Measurements from ENCODE around the gene PTPRN2.

Gene PTPRN2

GRCh38 chr7:157750291-157750690, 837.3 kb downstream of the PTPRN2 start:
- Histone ChIP-seq H4K91ac (ENCODE audit: low read depth, low read length, poor library complexity) (no peak overlapping the region), H3K27me3 (ENCODE audit: control insufficient read depth in 3 of 3, insufficient read depth in 3 of 3, low read depth in 1 of 3, low read length in 3 of 3) (no peaks in the 10 kb centered on the region), H4K8ac (ENCODE audit: low read depth, low read length) (no peak overlapping the region), H3K14ac (ENCODE audit: low read length) (peak overlapping the region; percentile 40), H2AK5ac (ENCODE audit: low read depth, low read length) (peak overlapping the region; percentile 58), H2BK5ac (ENCODE audit: low read length) (no peak overlapping the region), H3K27ac (replicated peaks; ENCODE audit: low read length) (no peak overlapping the region), H3K36me3 (replicated peaks in 1 of 2; ENCODE audit: control insufficient read depth in 2 of 2, insufficient read depth in 2 of 2, low read length in 2 of 2) (no peaks in the 10 kb centered on the region), H3K9ac (ENCODE audit: low read depth, low read length, poor library complexity) (no peak overlapping the region), H3K79me1 (ENCODE audit: low read depth, low read length) (no peaks in the 10 kb centered on the region), H2AFZ (ENCODE audit: low read length) (no peak overlapping the region), H3K4me1 (ENCODE audit: control insufficient read depth in 2 of 2, insufficient read depth in 1 of 2, low read depth in 1 of 2, low read length in 2 of 2) (no peaks in the 10 kb centered on the region), H3K4me3 (ENCODE audit: low read length in 2 of 2) (no peak overlapping the region), H3K23ac (ENCODE audit: low read depth, low read length, poor library complexity) (no peak overlapping the region), H3K9me3 (replicated peaks in 1 of 2; ENCODE audit: control insufficient read depth in 2 of 2, insufficient read depth in 1 of 2, low read depth in 1 of 2, low read length in 2 of 2) (peaks cover 0 to 13% of the 10 kb centered on the region in 2 donors), H2BK15ac (ENCODE audit: low read length) (peak overlapping the region; percentile 59), H2BK12ac (ENCODE audit: low read length) (no peak overlapping the region), H3K18ac (ENCODE audit: low read length) (peak overlapping the region; percentile 88), H2BK120ac (ENCODE audit: low read depth, low read length) (peak overlapping the region; percentile 50), H3K4me2 (ENCODE audit: insufficient read depth, low read length, poor library complexity, severe bottlenecking) (no peak overlapping the region), H3K4ac (ENCODE audit: low read length) (no peak overlapping the region)
- DNase-seq (ENCODE audit: low spot score): no peak
- no CpG with 5 or more reads among the region's 6 CpGs for WGBS, 2 donors (ENCODE audit: extremely low coverage in 2 of 2, insufficient read length in 2 of 2, insufficient replicate concordance in 1 of 2)

GRCh38 chr7:157745721-157746709, 841.6 kb downstream of the PTPRN2 start:
- no peak overlapping the region for H3K4me3 ChIP-seq (ENCODE audit: low read length in 2 of 2)
- H4K91ac ChIP-seq (ENCODE audit: low read depth, low read length, poor library complexity): no peak overlapping the region
- H2BK5ac ChIP-seq (ENCODE audit: low read length): no peak overlapping the region
- H3K4me2 ChIP-seq (ENCODE audit: insufficient read depth, low read length, poor library complexity, severe bottlenecking): no peak overlapping the region
- H2AFZ ChIP-seq (ENCODE audit: low read length): no peak overlapping the region
- H3K79me1 ChIP-seq (ENCODE audit: low read depth, low read length): no peaks in the 10 kb centered on the region
- no peak overlapping the region for H3K18ac ChIP-seq (ENCODE audit: low read length)
- H3K14ac ChIP-seq (ENCODE audit: low read length): no peak overlapping the region
- peaks cover 2 to 8% of the 10 kb centered on the region in 2 donors for H3K4me1 ChIP-seq (ENCODE audit: control insufficient read depth in 2 of 2, insufficient read depth in 1 of 2, low read depth in 1 of 2, low read length in 2 of 2)
- no peak overlapping the region for H3K4ac ChIP-seq (ENCODE audit: low read length)
- H2BK12ac ChIP-seq (ENCODE audit: low read length): no peak overlapping the region
- no peak overlapping the region for H3K23ac ChIP-seq (ENCODE audit: low read depth, low read length, poor library complexity)
- H3K9ac ChIP-seq (ENCODE audit: low read depth, low read length, poor library complexity): no peak overlapping the region
- no peak overlapping the region for H2BK120ac ChIP-seq (ENCODE audit: low read depth, low read length)
- H2BK15ac ChIP-seq (ENCODE audit: low read length): no peak overlapping the region
- no CpG with 5 or more reads among the region's 25 CpGs for WGBS, 2 donors (ENCODE audit: extremely low coverage in 2 of 2, insufficient read length in 2 of 2, insufficient replicate concordance in 1 of 2)
- no peak for DNase-seq (ENCODE audit: low spot score)
- H4K8ac ChIP-seq (ENCODE audit: low read depth, low read length): no peak overlapping the region
- H2AK5ac ChIP-seq (ENCODE audit: low read depth, low read length): peak overlapping the region; percentile 28
- no peaks in the 10 kb centered on the region for H3K36me3 ChIP-seq (replicated peaks in 1 of 2; ENCODE audit: control insufficient read depth in 2 of 2, insufficient read depth in 2 of 2, low read length in 2 of 2)
- H3K27ac ChIP-seq (replicated peaks; ENCODE audit: low read length): no peak overlapping the region
- no peaks in the 10 kb centered on the region for H3K27me3 ChIP-seq (ENCODE audit: control insufficient read depth in 3 of 3, insufficient read depth in 3 of 3, low read depth in 1 of 3, low read length in 3 of 3)
- peaks cover 0 to 4% of the 10 kb centered on the region in 2 donors for H3K9me3 ChIP-seq (replicated peaks in 1 of 2; ENCODE audit: control insufficient read depth in 2 of 2, insufficient read depth in 1 of 2, low read depth in 1 of 2, low read length in 2 of 2)

GRCh38 chr7:157744786-157745601, 842.6 kb downstream of the PTPRN2 start:
- H3K23ac ChIP-seq (ENCODE audit: low read depth, low read length, poor library complexity): peak overlapping the region; percentile 59
- no peak overlapping the region for H2BK120ac ChIP-seq (ENCODE audit: low read depth, low read length)
- H2AFZ ChIP-seq (ENCODE audit: low read length): no peak overlapping the region
- H2BK12ac ChIP-seq (ENCODE audit: low read length): no peak overlapping the region
- H3K9ac ChIP-seq (ENCODE audit: low read depth, low read length, poor library complexity): no peak overlapping the region
- no peak for DNase-seq (ENCODE audit: low spot score)
- WGBS, 2 donors (ENCODE audit: extremely low coverage in 2 of 2, insufficient read length in 2 of 2, insufficient replicate concordance in 1 of 2): no CpG with 5 or more reads among the region's 24 CpGs
- H3K4me3 ChIP-seq (ENCODE audit: low read length in 2 of 2): no peak overlapping the region
- peak overlapping the region; percentile 60 for H3K18ac ChIP-seq (ENCODE audit: low read length)
- H2BK15ac ChIP-seq (ENCODE audit: low read length): peak overlapping the region; percentile 32
- peak overlapping the region; percentile 9 for H4K8ac ChIP-seq (ENCODE audit: low read depth, low read length)
- no peak overlapping the region for H2BK5ac ChIP-seq (ENCODE audit: low read length)
- H3K4me1 ChIP-seq (ENCODE audit: control insufficient read depth in 2 of 2, insufficient read depth in 1 of 2, low read depth in 1 of 2, low read length in 2 of 2): peaks cover 2 to 8% of the 10 kb centered on the region in 2 donors
- no peak overlapping the region for H4K91ac ChIP-seq (ENCODE audit: low read depth, low read length, poor library complexity)
- H2AK5ac ChIP-seq (ENCODE audit: low read depth, low read length): peak overlapping the region; percentile 21
- H3K27me3 ChIP-seq (ENCODE audit: control insufficient read depth in 3 of 3, insufficient read depth in 3 of 3, low read depth in 1 of 3, low read length in 3 of 3): no peaks in the 10 kb centered on the region
- peak overlapping the region; percentile 87 for H3K14ac ChIP-seq (ENCODE audit: low read length)
- H3K4me2 ChIP-seq (ENCODE audit: insufficient read depth, low read length, poor library complexity, severe bottlenecking): no peak overlapping the region
- no peak overlapping the region for H3K27ac ChIP-seq (replicated peaks; ENCODE audit: low read length)
- H3K9me3 ChIP-seq (replicated peaks in 1 of 2; ENCODE audit: control insufficient read depth in 2 of 2, insufficient read depth in 1 of 2, low read depth in 1 of 2, low read length in 2 of 2): no peaks in the 10 kb centered on the region
- H3K36me3 ChIP-seq (replicated peaks in 1 of 2; ENCODE audit: control insufficient read depth in 2 of 2, insufficient read depth in 2 of 2, low read length in 2 of 2): no peaks in the 10 kb centered on the region
- H3K4ac ChIP-seq (ENCODE audit: low read length): no peak overlapping the region
- no peaks in the 10 kb centered on the region for H3K79me1 ChIP-seq (ENCODE audit: low read depth, low read length)
